Mucosa of rectum (tissue), 2 donors: ENCODE data around the gene ANO9.

Experiments used
- H3K27ac ChIP-seq, 2 donors: one replicate each; pipeline ENCODE4 v1.7.0; 2013; ENCODE audit warnings: inconsistent platforms in 2 of 2, low read depth in 2 of 2, low read length in 2 of 2
- H3K27me3 ChIP-seq, 2 donors: one replicate each; pipeline ENCODE4 v1.7.0; 2013; ENCODE audit warnings: low read length in 2 of 2; ENCODE audit not compliant: control insufficient read depth in 2 of 2, insufficient read depth in 2 of 2
- H3K36me3 ChIP-seq, 2 donors: one replicate each; pipeline ENCODE4 v1.7.0; 2013; ENCODE audit warnings: low read length in 2 of 2; ENCODE audit not compliant: control insufficient read depth in 2 of 2, insufficient read depth in 2 of 2
- H3K4me1 ChIP-seq, 2 donors: one replicate each; pipeline ENCODE4 v1.7.0; 2013; ENCODE audit warnings: low read length in 2 of 2, mild to moderate bottlenecking in 1 of 2; ENCODE audit not compliant: control insufficient read depth in 2 of 2, insufficient read depth in 2 of 2
- H3K4me3 ChIP-seq, 2 donors: one replicate each; pipeline ENCODE4 v1.7.0; 2013; ENCODE audit warnings: low read length in 2 of 2
- H3K9ac ChIP-seq, 2 donors: one replicate each; pipeline ENCODE4 v1.7.0; 2013; ENCODE audit warnings: low read length in 2 of 2, low read depth in 1 of 2, mild to moderate bottlenecking in 1 of 2
- H3K9me3 ChIP-seq, 2 donors: one replicate each; pipeline ENCODE4 v1.7.0; 2013; ENCODE audit warnings: low read length in 2 of 2; ENCODE audit not compliant: control insufficient read depth in 2 of 2
- donor health status: healthy.
- donor health status: Normal muscosa, but diverticular disease.

The ANO9 gene

GRCh38 chr11:370070-370941, 71.5 kb downstream of the ANO9 start:
- Histone ChIP-seq H3K9me3 (no peaks in the 10 kb centered on the region), H3K4me3 (no peak overlapping the region), H3K27me3 (peaks cover 26 to 29% of the 10 kb centered on the region in 2 donors), H3K9ac (no peak overlapping the region), H3K27ac (no peak overlapping the region), H3K4me1 (peaks cover 2 to 3% of the 10 kb centered on the region in 2 donors), H3K36me3 (no peaks in the 10 kb centered on the region)

- no peak within 1 kb of the TSS for H3K9ac ChIP-seq
- no peaks in the 10 kb centered on the region for H3K36me3 ChIP-seq
- peaks cover 2 to 7% of the 10 kb centered on the region in 2 donors for H3K4me1 ChIP-seq
- peak within 1 kb of the TSS in 1 of 2 donors; percentile 7 for H3K4me3 ChIP-seq
- H3K27me3 ChIP-seq = peaks cover 26 to 32% of the 10 kb centered on the region in 2 donors
- no peak within 1 kb of the TSS for H3K27ac ChIP-seq
- no peaks in the 10 kb centered on the region for H3K9me3 ChIP-seq
Observed at GRCh38 chr11:369336-370018, 72.3 kb downstream of the ANO9 start, which contains the start of gene B4GALNT4. Gene B4GALNT4, plus strand, starts transcription at chr11:369499. Its CDS starts 305 bp downstream, at chr11:369804.

GRCh38 chr11:368414-369335, 73.1 kb downstream of the ANO9 start:
- Histone ChIP-seq H3K4me1 (peaks cover 2 to 11% of the 10 kb centered on the region in 2 donors), H3K9ac (no peak overlapping the region), H3K27ac (no peak overlapping the region), H3K27me3 (peaks cover 26 to 34% of the 10 kb centered on the region in 2 donors), H3K36me3 (no peaks in the 10 kb centered on the region), H3K4me3 (peak overlapping the region in 1 of 2 donors; percentile 7), H3K9me3 (no peaks in the 10 kb centered on the region)

- H3K27ac ChIP-seq = no peak overlapping the region
- H3K9me3 ChIP-seq = no peaks in the 10 kb centered on the region
- no peak overlapping the region for H3K4me3 ChIP-seq
- no peaks in the 10 kb centered on the region for H3K36me3 ChIP-seq
- H3K9ac ChIP-seq = no peak overlapping the region
- peaks cover 2 to 11% of the 10 kb centered on the region in 2 donors for H3K4me1 ChIP-seq
- peaks cover 26 to 34% of the 10 kb centered on the region in 2 donors for H3K27me3 ChIP-seq
Observed at GRCh38 chr11:367956-368413, 73.8 kb downstream of the ANO9 start.
